GM23338 (cell line): ENCODE results near the gene TSPAN7. TPM values are rescaled to one million over a fixed set of nuclear protein-coding genes. Genes with fewer than 3 reads are reported as not detected.

Experiments
- ATAC-seq: fragments of 200-7000 bp; cut with Tn5 transposase; 3 replicates; pipeline ENCODE4 v1.9.1; 2020
- DNase-seq: peaks from one replicate; pipeline ENCODE4 v3.0.0-alpha.2; 2015; ENCODE audit warnings: low spot score
- H2AFZ ChIP-seq: fragments of 200-600 bp; sonication (generic); 2 replicates; pipeline ENCODE4 v1.8.0; 2016; ENCODE audit warnings: antibody characterized with exemption, mild to moderate bottlenecking, moderate library complexity
- H3F3A ChIP-seq: fragments of 200-600 bp; sonication (generic); replicated peaks from 2 replicates; pipeline ENCODE4 v1.8.0; 2017; ENCODE audit warnings: antibody characterized with exemption, mixed run types, low read depth
- H3K27ac ChIP-seq: fragments of 200-600 bp; sonication (generic); 2 replicates; pipeline ENCODE4 v1.6.1; 2016; ENCODE audit warnings: low read depth
- H3K27me3 ChIP-seq: fragments of 200-600 bp; sonication (generic); 2 replicates; pipeline ENCODE4 v1.8.0; 2016; ENCODE audit warnings: mild to moderate bottlenecking, mixed run types, moderate library complexity; ENCODE audit not compliant: insufficient read depth
- H3K36me3 ChIP-seq: fragments of 200-600 bp; sonication (generic); 2 replicates; pipeline ENCODE4 v1.8.0; 2016; ENCODE audit warnings: mild to moderate bottlenecking; ENCODE audit not compliant: insufficient read depth
- H3K4me1 ChIP-seq: fragments of 200-600 bp; sonication (generic); 2 replicates; pipeline ENCODE4 v1.8.0; 2016; ENCODE audit warnings: mild to moderate bottlenecking, moderate library complexity; ENCODE audit not compliant: insufficient read depth
- H3K4me2 ChIP-seq: fragments of 200-600 bp; sonication (generic); 2 replicates; pipeline ENCODE4 v1.7.1; 2017; ENCODE audit warnings: mixed run types
- H3K4me3 ChIP-seq: fragments of 200-600 bp; sonication (generic); 2 replicates; pipeline ENCODE4 v1.6.1; 2016; ENCODE audit warnings: mixed run types
- H3K79me2 ChIP-seq: fragments of 200-600 bp; sonication (generic); replicated peaks from 2 replicates; pipeline ENCODE4 v1.8.0; 2017; ENCODE audit warnings: mild to moderate bottlenecking; ENCODE audit not compliant: insufficient read depth
- H3K9me2 ChIP-seq: fragments of 200-600 bp; sonication (generic); 2 replicates; pipeline ENCODE4 v1.8.0; 2017; ENCODE audit not compliant: insufficient read depth
- H4K20me1 ChIP-seq: fragments of 200-600 bp; sonication (generic); replicated peaks from 2 replicates; pipeline ENCODE4 v1.8.0; 2017; ENCODE audit warnings: mild to moderate bottlenecking; ENCODE audit not compliant: insufficient read depth
- H3K27ac Mint-ChIP-seq: 2 replicates; pipeline ENCODE4 v1.8.0; 2020; ENCODE audit warnings: inconsistent platforms, mild to moderate bottlenecking, moderate library complexity, mixed read lengths
- H3K27me3 Mint-ChIP-seq: 3 replicates; pipeline ENCODE4 v1.8.0; 2022; ENCODE audit warnings: low read depth, mild to moderate bottlenecking, moderate library complexity, mixed read lengths, inconsistent platforms; ENCODE audit not compliant: insufficient read depth, poor library complexity
- H3K36me3 Mint-ChIP-seq: 3 replicates; pipeline ENCODE4 v1.8.0; 2021; ENCODE audit warnings: low read depth, mild to moderate bottlenecking, inconsistent platforms, moderate library complexity, mixed read lengths
- H3K4me1 Mint-ChIP-seq: 3 replicates; pipeline ENCODE4 v1.8.0; 2020; ENCODE audit warnings: mild to moderate bottlenecking, inconsistent platforms, mixed read lengths
- H3K4me3 Mint-ChIP-seq: 3 replicates; pipeline ENCODE4 v1.8.0; 2021; ENCODE audit warnings: moderate library complexity, mild to moderate bottlenecking, inconsistent platforms, mixed read lengths
- H3K9me3 Mint-ChIP-seq: 3 replicates; pipeline ENCODE4 v1.8.0; 2020; ENCODE audit warnings: moderate library complexity, mild to moderate bottlenecking, inconsistent platforms, mixed read lengths
- CREB1 ChIP-seq: fragments of 250-450 bp; sonication (Bioruptor Pico); IDR thresholded peaks from 2 replicates; pipeline ENCODE4 v1.5.0; 2020; ENCODE audit warnings: low read depth, mild to moderate bottlenecking, moderate library complexity
- EZH2 ChIP-seq: fragments of 200-600 bp; sonication (generic); IDR thresholded peaks from one replicate; pipeline ENCODE4 v1.8.0; 2017; ENCODE audit warnings: antibody characterized with exemption, mild to moderate bottlenecking, low read depth; ENCODE audit not compliant: unreplicated experiment
- EZH2phosphoT487 ChIP-seq: fragments of 200-600 bp; sonication (generic); IDR thresholded peaks from one replicate; pipeline ENCODE4 v1.8.1; 2018; ENCODE audit warnings: antibody characterized with exemption; ENCODE audit not compliant: unreplicated experiment
- JUNB ChIP-seq: IDR thresholded peaks from one replicate; pipeline ENCODE4 v1.6.1; 2016; ENCODE audit warnings: antibody characterized with exemption; ENCODE audit not compliant: unreplicated experiment
- NANOG ChIP-seq: IDR thresholded peaks from 2 replicates; pipeline ENCODE4 v1.6.1; 2016; ENCODE audit warnings: antibody characterized with exemption, borderline replicate concordance
- POLR2AphosphoS5 ChIP-seq: IDR thresholded peaks from 2 replicates; pipeline ENCODE4 v1.6.1; 2016; ENCODE audit warnings: antibody characterized with exemption, low read depth
- STAT1 ChIP-seq: IDR thresholded peaks from one replicate; pipeline ENCODE4 v1.6.1; 2016; ENCODE audit warnings: antibody characterized with exemption; ENCODE audit not compliant: unreplicated experiment
- ZNF114 ChIP-seq: fragments of 250-450 bp; sonication (Bioruptor Pico); IDR thresholded peaks from 2 replicates; pipeline ENCODE4 v1.5.0; 2020; ENCODE audit warnings: mild to moderate bottlenecking, moderate library complexity
- ZNF331 ChIP-seq: fragments of 250-450 bp; sonication (Bioruptor Pico); IDR thresholded peaks from 2 replicates; pipeline ENCODE4 v1.5.0; 2020; ENCODE audit warnings: low read depth, mild to moderate bottlenecking, moderate library complexity
- polyA plus RNA-seq: library from polyadenylated mRNA; unstranded; fragments of >200 nt; fragmentation: Nextera tagmentation; extraction: Ambion mirVana; gene quantifications from 2 replicates; pipeline ENCODE4 v1.2.1, GENCODE V29; 2016
- total RNA-seq: library from RNA; depleted of rRNA; stranded (reverse); fragments of >200 nt; shearing (Covaris generic); gene quantifications from 2 replicates; pipeline ENCODE4 v1.2.3, GENCODE V29; 2014
- TF ChIP-seq, protein P1 (sequence below), 2 experiments: fragments of 200-600 bp in 1 of 2; sonication (generic) in 1 of 2; conservative IDR thresholded peaks; 2 replicates each; pipeline versions ENCODE4 v1.5.1 to v1.6.1; 2016 to 2017; ENCODE audit warnings: antibody characterized with exemption in 2 of 2, low read depth in 2 of 2, mild to moderate bottlenecking in 2 of 2, moderate library complexity in 1 of 2
- TF ChIP-seq, protein P2 (sequence below): IDR thresholded peaks from one replicate; pipeline ENCODE4 v1.6.1; 2018; ENCODE audit warnings: antibody characterized with exemption; ENCODE audit not compliant: unreplicated experiment
- TF ChIP-seq, protein P3 (sequence below): IDR thresholded peaks from 2 replicates; pipeline ENCODE4 v1.6.1; 2016; ENCODE audit warnings: antibody characterized with exemption

The TSPAN7 gene
- total and polyA plus RNA-seq, 2 experiments from 2014 or later, result 7.2 to 11.5 TPM

DNA sequence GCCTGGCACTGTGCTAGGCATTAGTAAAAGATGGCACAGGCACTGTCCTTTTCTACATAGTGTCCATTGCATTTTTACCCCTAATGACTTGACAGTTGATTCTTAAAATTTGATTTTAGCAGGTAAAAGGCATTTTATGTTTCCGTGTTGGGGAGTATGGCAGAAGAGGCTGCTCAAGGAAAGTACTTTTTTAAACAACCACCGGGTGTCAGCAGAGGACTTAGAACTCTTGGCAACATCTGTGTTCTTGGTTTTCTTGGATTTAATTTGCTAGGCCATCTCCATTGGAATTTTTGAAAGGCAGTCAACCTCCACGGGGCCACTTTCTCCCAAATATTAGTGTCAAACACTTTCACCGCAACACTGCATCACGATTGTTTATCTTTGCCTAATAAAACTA is 102.9 kb downstream of the TSPAN7 start:
- ATAC-seq (peak; percentile 45; the same call in 2 of the 3 replicates), DNase-seq (peak; percentile 49)
- Mint-ChIP-seq H3K4me1 (no peaks in the 10 kb centered on the region), H3K36me3 (no peaks in the 10 kb centered on the region), H3K27ac (no peak overlapping the region), H3K4me3 (no peak overlapping the region), H3K9me3 (no peaks in the 10 kb centered on the region), H3K27me3 (peaks cover 2% of the 10 kb centered on the region)
- TF ChIP-seq, protein P1, sequence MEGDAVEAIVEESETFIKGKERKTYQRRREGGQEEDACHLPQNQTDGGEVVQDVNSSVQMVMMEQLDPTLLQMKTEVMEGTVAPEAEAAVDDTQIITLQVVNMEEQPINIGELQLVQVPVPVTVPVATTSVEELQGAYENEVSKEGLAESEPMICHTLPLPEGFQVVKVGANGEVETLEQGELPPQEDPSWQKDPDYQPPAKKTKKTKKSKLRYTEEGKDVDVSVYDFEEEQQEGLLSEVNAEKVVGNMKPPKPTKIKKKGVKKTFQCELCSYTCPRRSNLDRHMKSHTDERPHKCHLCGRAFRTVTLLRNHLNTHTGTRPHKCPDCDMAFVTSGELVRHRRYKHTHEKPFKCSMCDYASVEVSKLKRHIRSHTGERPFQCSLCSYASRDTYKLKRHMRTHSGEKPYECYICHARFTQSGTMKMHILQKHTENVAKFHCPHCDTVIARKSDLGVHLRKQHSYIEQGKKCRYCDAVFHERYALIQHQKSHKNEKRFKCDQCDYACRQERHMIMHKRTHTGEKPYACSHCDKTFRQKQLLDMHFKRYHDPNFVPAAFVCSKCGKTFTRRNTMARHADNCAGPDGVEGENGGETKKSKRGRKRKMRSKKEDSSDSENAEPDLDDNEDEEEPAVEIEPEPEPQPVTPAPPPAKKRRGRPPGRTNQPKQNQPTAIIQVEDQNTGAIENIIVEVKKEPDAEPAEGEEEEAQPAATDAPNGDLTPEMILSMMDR (conservative IDR thresholded peaks at IDR 0.05; ENCODE audit: low read depth in 2 of 2), result peak; percentile 47 to 55
- TF ChIP-seq EZH2phosphoT487, result no peak
- Histone ChIP-seq H3K79me2 (no peaks in the 10 kb centered on the region), H3K36me3 (no peaks in the 10 kb centered on the region), H3K9me2 (no peaks in the 10 kb centered on the region), H3K4me3 (no peak overlapping the region), H3K4me2 (no peak overlapping the region), H3F3A (no peaks in the 10 kb centered on the region), H4K20me1 (no peaks in the 10 kb centered on the region), H2AFZ (no peak overlapping the region), H3K27ac (no peak overlapping the region), H3K4me1 (no peaks in the 10 kb centered on the region), H3K27me3 (no peaks in the 10 kb centered on the region)

DNA sequence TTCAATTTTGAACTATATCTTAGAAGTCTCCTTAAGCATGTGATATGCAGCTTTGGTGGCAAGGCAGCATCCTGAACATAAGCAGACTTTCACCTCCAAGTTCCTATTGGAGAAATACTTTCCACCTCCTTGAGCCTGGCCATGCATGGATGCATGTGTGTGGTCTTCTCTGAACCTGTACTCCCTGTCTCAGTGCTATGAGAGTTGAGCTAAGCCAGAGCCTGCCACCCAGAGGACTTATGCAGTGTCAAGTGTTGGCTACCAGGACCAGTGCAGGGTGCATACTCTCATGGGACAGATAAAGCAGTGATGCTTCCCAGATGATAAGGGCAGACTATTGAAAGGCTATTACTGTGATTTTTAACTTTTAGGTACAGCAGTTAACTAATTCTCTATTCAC is 105.6 kb downstream of the TSPAN7 start:
- no peaks in the 10 kb centered on the region for H3K36me3 ChIP-seq
- Mint-ChIP-seq H3K27ac (no peak overlapping the region), H3K36me3 (no peaks in the 10 kb centered on the region), H3K4me1 (no peaks in the 10 kb centered on the region), H3K9me3 (no peaks in the 10 kb centered on the region), H3K4me3 (no peak overlapping the region), H3K27me3 (peaks cover 2% of the 10 kb centered on the region)
- H4K20me1 ChIP-seq, result no peaks in the 10 kb centered on the region
- H3K4me3 ChIP-seq, result no peak overlapping the region
- DNase-seq (no peak), ATAC-seq (no peak)
- no peaks in the 10 kb centered on the region for H3F3A ChIP-seq
- no peaks in the 10 kb centered on the region for H3K79me2 ChIP-seq
- TF ChIP-seq CREB1 (CRISPR knock-in tag), result no peak
- TF ChIP-seq ZNF114 (CRISPR knock-in tag), result no peak
- no peak for TF ChIP-seq NANOG
- TF ChIP-seq EZH2phosphoT487, result no peak
- no peak for TF ChIP-seq ZNF331
- TF ChIP-seq EZH2, result no peak
- TF ChIP-seq, protein P2, sequence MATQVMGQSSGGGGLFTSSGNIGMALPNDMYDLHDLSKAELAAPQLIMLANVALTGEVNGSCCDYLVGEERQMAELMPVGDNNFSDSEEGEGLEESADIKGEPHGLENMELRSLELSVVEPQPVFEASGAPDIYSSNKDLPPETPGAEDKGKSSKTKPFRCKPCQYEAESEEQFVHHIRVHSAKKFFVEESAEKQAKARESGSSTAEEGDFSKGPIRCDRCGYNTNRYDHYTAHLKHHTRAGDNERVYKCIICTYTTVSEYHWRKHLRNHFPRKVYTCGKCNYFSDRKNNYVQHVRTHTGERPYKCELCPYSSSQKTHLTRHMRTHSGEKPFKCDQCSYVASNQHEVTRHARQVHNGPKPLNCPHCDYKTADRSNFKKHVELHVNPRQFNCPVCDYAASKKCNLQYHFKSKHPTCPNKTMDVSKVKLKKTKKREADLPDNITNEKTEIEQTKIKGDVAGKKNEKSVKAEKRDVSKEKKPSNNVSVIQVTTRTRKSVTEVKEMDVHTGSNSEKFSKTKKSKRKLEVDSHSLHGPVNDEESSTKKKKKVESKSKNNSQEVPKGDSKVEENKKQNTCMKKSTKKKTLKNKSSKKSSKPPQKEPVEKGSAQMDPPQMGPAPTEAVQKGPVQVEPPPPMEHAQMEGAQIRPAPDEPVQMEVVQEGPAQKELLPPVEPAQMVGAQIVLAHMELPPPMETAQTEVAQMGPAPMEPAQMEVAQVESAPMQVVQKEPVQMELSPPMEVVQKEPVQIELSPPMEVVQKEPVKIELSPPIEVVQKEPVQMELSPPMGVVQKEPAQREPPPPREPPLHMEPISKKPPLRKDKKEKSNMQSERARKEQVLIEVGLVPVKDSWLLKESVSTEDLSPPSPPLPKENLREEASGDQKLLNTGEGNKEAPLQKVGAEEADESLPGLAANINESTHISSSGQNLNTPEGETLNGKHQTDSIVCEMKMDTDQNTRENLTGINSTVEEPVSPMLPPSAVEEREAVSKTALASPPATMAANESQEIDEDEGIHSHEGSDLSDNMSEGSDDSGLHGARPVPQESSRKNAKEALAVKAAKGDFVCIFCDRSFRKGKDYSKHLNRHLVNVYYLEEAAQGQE, result no peak
- TF ChIP-seq POLR2AphosphoS5, result no peak
- TF ChIP-seq, protein P3, sequence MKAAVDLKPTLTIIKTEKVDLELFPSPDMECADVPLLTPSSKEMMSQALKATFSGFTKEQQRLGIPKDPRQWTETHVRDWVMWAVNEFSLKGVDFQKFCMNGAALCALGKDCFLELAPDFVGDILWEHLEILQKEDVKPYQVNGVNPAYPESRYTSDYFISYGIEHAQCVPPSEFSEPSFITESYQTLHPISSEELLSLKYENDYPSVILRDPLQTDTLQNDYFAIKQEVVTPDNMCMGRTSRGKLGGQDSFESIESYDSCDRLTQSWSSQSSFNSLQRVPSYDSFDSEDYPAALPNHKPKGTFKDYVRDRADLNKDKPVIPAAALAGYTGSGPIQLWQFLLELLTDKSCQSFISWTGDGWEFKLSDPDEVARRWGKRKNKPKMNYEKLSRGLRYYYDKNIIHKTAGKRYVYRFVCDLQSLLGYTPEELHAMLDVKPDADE, result no peak
- TF ChIP-seq STAT1, result no peak
- TF ChIP-seq JUNB, result no peak
- no peaks in the 10 kb centered on the region for H3K4me1 ChIP-seq
- no peaks in the 10 kb centered on the region for H3K9me2 ChIP-seq
- H3K27me3 ChIP-seq, result no peaks in the 10 kb centered on the region
- H3K27ac ChIP-seq, result no peak overlapping the region
- H3K4me2 ChIP-seq, result no peak overlapping the region
- H2AFZ ChIP-seq, result no peak overlapping the region
